Hematopoietic multipotent progenitor cell treated with erythropoietin and hydrocortisone succinate and interleukin-3 and kit ligand, for 6 days (in vitro differentiated cells): ENCODE results near the gene ARTN.
A peak's percentile ranks its signal among the peaks of the same experiment; 100 is the strongest.

ENCODE experiments used
- DNase-seq: peaks from one replicate; pipeline ENCODE4 v3.0.0-alpha.2; 2015

Gene ARTN

GRCh38 chr1:43973981-43974442 lies 40.4 kb downstream of the ARTN start:
- DNase-seq = peak; percentile 73

- peak; percentile 98 for DNase-seq
Observed at GRCh38 chr1:43974443-43975248, 41.0 kb downstream of the ARTN start, which contains the start of gene ATP6V0B. ATP6V0B (plus strand) TSS chr1:43974960; CDS start chr1:43975041, 81 bp downstream.

GRCh38 chr1:43975249-43975961 lies 41.8 kb downstream of the ARTN start:
- peak; percentile 70 for DNase-seq

- peak; percentile 46 for DNase-seq
Observed at GRCh38 chr1:43976045-43976444, 42.4 kb downstream of the ARTN start.

- DNase-seq = no peak
Observed at GRCh38 chr1:43976890-43977289, 43.3 kb downstream of the ARTN start.

- DNase-seq = no peak
Observed at GRCh38 chr1:43977376-43978263, 44.0 kb downstream of the ARTN start.

- DNase-seq = peak; percentile 39
Observed at GRCh38 chr1:43978264-43978550, 44.6 kb downstream of the ARTN start.

GRCh38 chr1:43978551-43979260 lies 45.1 kb downstream of the ARTN start, which contains the start of gene B4GALT2:
B4GALT2 (plus strand) TSS chr1:43979210; CDS start chr1:43981161, 1,951 bp downstream.
- DNase-seq = peak; percentile 60

GRCh38 chr1:43979261-43979527 lies 45.6 kb downstream of the ARTN start:
- DNase-seq = no peak

GRCh38 chr1:43979528-43980254 lies 46.1 kb downstream of the ARTN start:
- DNase-seq = peak; percentile 82

- no peak for DNase-seq
Observed at GRCh38 chr1:43980255-43981134, 46.9 kb downstream of the ARTN start.

GRCh38 chr1:43981135-43981491 lies 47.5 kb downstream of the ARTN start:
- no peak for DNase-seq

- no peak for DNase-seq
Observed at GRCh38 chr1:43981636-43982035, 48.0 kb downstream of the ARTN start.

- DNase-seq = no peak
Observed at GRCh38 chr1:43982241-43982640, 48.6 kb downstream of the ARTN start.

GRCh38 chr1:43982808-43983207 lies 49.2 kb downstream of the ARTN start:
- DNase-seq = no peak

- no peak for DNase-seq
Observed at GRCh38 chr1:43983253-43983899, 49.8 kb downstream of the ARTN start.

GRCh38 chr1:43984855-43985254 lies 51.3 kb downstream of the ARTN start:
- DNase-seq = no peak

- no peak for DNase-seq
Observed at GRCh38 chr1:43985984-43986595, 52.5 kb downstream of the ARTN start.

- no peak for DNase-seq
Observed at GRCh38 chr1:43986712-43987111, 53.1 kb downstream of the ARTN start.
